Loucy (cell line): Measurements from ENCODE around the gene PIK3CD.

Experiments
- H2AFZ ChIP-seq: fragments of 200-600 bp; sonication (generic); 2 replicates; pipeline ENCODE4 v1.6.0; 2016; ENCODE audit warnings: antibody characterized with exemption, mild to moderate bottlenecking, low read length, moderate library complexity
- H3F3A ChIP-seq: fragments of 200-600 bp; 2 replicates; pipeline ENCODE4 v1.6.0; 2016; ENCODE audit warnings: antibody characterized with exemption, low read depth, mild to moderate bottlenecking
- H3K27me3 ChIP-seq: fragments of 200-600 bp; sonication (generic); 2 replicates; pipeline ENCODE4 v1.6.1; 2014; ENCODE audit warnings: low read length, mild to moderate bottlenecking; ENCODE audit not compliant: insufficient read depth, poor library complexity, severe bottlenecking
- H3K36me3 ChIP-seq: fragments of 200-600 bp; sonication (generic); 2 replicates; pipeline ENCODE4 v1.6.1; 2016; ENCODE audit warnings: low read length; ENCODE audit not compliant: insufficient read depth
- H3K4me1 ChIP-seq: fragments of 200-600 bp; sonication (generic); 2 replicates; pipeline ENCODE4 v1.5.1; 2014; ENCODE audit warnings: low read length, mild to moderate bottlenecking; ENCODE audit not compliant: insufficient read depth, poor library complexity, severe bottlenecking
- H3K4me2 ChIP-seq: fragments of 200-600 bp; sonication (generic); 2 replicates; pipeline ENCODE4 v1.6.0; 2014; ENCODE audit warnings: antibody characterized with exemption, low read length, low read depth, mild to moderate bottlenecking; ENCODE audit not compliant: poor library complexity, severe bottlenecking
- H3K4me3 ChIP-seq: fragments of 200-600 bp; sonication (generic); 2 replicates; pipeline ENCODE4 v1.5.1; 2014; ENCODE audit warnings: low read length, mild to moderate bottlenecking, mixed read lengths; ENCODE audit not compliant: poor library complexity, severe bottlenecking
- H3K79me2 ChIP-seq: fragments of 200-600 bp; sonication (generic); 2 replicates; pipeline ENCODE4 v1.6.1; 2014; ENCODE audit warnings: low read length; ENCODE audit not compliant: insufficient read depth
- H3K9ac ChIP-seq: fragments of 200-600 bp; sonication (generic); 2 replicates; pipeline ENCODE4 v1.6.0; 2014; ENCODE audit warnings: mild to moderate bottlenecking, low read depth, low read length, moderate library complexity; ENCODE audit not compliant: poor library complexity, severe bottlenecking
- H3K9me2 ChIP-seq: fragments of 200-600 bp; sonication (generic); replicated peaks from 2 replicates; pipeline ENCODE4 v1.6.1; 2016; ENCODE audit warnings: low read depth, low read length, mixed read lengths
- H3K9me3 ChIP-seq: fragments of 200-600 bp; sonication (generic); 2 replicates; pipeline ENCODE4 v1.6.1; 2014; ENCODE audit warnings: mild to moderate bottlenecking, antibody characterized with exemption, low read length, low read depth; ENCODE audit not compliant: insufficient read depth
- H4K20me1 ChIP-seq: fragments of 200-600 bp; sonication (generic); 2 replicates; pipeline ENCODE4 v1.6.0; 2014; ENCODE audit warnings: antibody characterized with exemption, low read length, mild to moderate bottlenecking; ENCODE audit not compliant: insufficient read depth, poor library complexity, severe bottlenecking
- CTCF ChIP-seq: fragments of 200-600 bp; sonication (generic); conservative IDR thresholded peaks from 2 replicates; pipeline ENCODE4 v1.5.1; 2014; ENCODE audit warnings: mild to moderate bottlenecking, antibody characterized with exemption, low read length
- EZH2phosphoT487 ChIP-seq: fragments of 200-600 bp; IDR thresholded peaks from 2 replicates; pipeline ENCODE4 v1.6.1; 2018; ENCODE audit warnings: antibody characterized with exemption, mild to moderate bottlenecking, moderate library complexity, borderline replicate concordance

PIK3CD gene

DNA sequence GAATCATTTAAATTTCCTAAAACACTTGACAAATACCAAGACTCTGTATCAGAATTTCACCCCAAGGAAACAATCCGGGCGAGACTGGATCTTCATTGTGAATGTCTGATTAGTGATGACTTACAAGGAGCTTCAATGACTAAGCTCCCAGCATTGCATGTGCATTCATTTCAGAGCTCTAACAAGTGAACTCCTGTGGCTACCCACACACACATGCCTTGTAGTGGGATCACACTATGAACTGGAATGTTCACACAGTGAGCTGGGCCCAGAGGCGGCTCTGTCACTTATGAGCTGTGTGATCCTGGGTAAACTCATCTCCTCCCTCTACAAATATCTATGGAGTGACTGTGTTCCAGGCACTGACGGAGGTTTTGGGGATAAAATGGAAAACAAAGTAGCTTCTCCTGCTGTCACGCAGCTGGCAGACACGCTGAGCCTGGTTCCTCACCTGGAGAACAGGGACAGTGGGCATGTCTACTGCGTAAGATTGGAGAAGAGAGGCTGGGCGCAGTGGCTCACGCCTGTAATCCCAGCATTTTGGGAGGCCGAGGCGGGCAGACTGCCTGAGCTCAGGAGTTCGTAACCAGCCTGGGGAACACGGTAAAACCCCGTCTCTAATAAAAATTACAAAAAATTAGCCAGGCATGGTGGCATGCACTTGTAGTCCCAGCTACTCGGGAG, 115.4 kb downstream of the PIK3CD start:
- Histone ChIP-seq H3K4me2 (no peak overlapping the region), H2AFZ (no peak overlapping the region), H3K27me3 (no peaks in the 10 kb centered on the region), H3K9ac (no peak overlapping the region), H3K36me3 (peaks cover under 1% of the 10 kb centered on the region; the same call in 1 of the 2 replicates), H3K4me1 (no peaks in the 10 kb centered on the region), H3K9me3 (no peaks in the 10 kb centered on the region), H3K79me2 (peaks cover 29% of the 10 kb centered on the region; the same call in 1 of the 2 replicates), H3F3A (no peaks in the 10 kb centered on the region), H4K20me1 (peaks cover 4% of the 10 kb centered on the region), H3K9me2 (no peaks in the 10 kb centered on the region), H3K4me3 (no peak overlapping the region)
- no peak for TF ChIP-seq EZH2phosphoT487
- no peak for TF ChIP-seq CTCF

DNA sequence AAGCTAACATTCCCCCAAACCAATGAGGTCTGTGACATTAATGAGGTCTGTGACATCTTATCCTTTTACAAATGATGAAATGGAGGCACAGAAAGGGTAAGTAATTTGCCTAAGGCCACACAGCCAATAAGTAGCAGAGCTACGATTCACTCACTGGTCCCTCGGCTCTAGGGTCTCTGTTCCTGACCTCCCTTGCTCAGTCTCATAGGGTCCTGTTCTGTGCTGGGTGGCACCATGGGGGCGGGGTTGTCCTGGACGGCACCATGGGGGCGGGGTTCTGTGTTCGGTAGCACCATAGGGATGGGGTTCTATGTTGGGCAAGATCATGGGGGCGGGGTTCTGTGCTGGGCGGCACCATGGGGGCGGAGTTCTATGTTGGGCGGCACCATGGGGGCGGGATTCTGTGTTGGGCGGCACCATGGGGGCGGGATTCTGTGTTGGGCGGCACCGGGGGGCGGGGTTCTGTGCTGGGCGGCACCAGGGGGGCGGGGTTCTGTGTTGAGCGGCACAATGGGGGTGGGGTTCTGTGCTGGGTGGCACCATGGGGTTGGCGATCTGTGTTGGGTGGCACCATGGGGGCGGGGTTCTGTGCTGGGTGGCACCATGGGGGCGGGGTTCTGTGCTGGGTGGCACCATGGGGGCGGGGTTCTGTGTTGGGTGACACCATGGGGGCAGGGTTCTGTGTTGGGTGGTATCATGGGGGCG, 116.6 kb downstream of the PIK3CD start:
- no peak overlapping the region for H2AFZ ChIP-seq
- H3K9me3 ChIP-seq, result no peaks in the 10 kb centered on the region
- H3K4me1 ChIP-seq, result no peaks in the 10 kb centered on the region
- no peaks in the 10 kb centered on the region for H3K9me2 ChIP-seq
- no peak overlapping the region for H3K4me2 ChIP-seq
- H3F3A ChIP-seq, result no peaks in the 10 kb centered on the region
- H3K9ac ChIP-seq, result no peak overlapping the region
- no peak overlapping the region for H3K4me3 ChIP-seq
- TF ChIP-seq EZH2phosphoT487 (no peak), CTCF (no peak)
- peaks cover 4% of the 10 kb centered on the region for H4K20me1 ChIP-seq
- H3K79me2 ChIP-seq, result peaks cover 29% of the 10 kb centered on the region; the same call in 1 of the 2 replicates
- H3K36me3 ChIP-seq, result peaks cover 10% of the 10 kb centered on the region
- no peaks in the 10 kb centered on the region for H3K27me3 ChIP-seq

DNA sequence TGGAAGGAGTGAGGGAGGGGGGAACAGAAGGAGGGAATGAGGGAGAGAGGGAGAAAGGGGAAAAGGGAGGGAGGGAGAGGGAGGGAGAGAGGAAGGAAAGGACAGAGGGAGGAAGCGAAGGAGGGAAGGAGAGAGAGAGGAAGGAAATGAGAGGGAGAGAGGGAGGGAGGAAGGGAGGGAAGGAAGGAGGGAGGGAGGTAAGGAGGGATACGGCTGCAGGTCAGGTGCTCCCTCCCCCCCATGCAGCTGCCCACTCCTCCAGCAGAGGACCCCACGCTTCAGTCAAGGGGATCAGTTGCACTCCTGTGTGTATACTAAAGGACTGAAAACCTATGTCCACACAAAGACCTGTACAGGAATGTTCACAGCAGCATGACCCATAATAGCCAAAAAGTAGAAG, 117.5 kb downstream of the PIK3CD start:
- H3K9me3 ChIP-seq, result no peaks in the 10 kb centered on the region
- H2AFZ ChIP-seq, result no peak overlapping the region
- no peak overlapping the region for H3K4me3 ChIP-seq
- H3K9me2 ChIP-seq, result no peaks in the 10 kb centered on the region
- H3K4me2 ChIP-seq, result no peak overlapping the region
- H3K9ac ChIP-seq, result no peak overlapping the region
- H3K27me3 ChIP-seq, result no peaks in the 10 kb centered on the region
- peaks cover 4% of the 10 kb centered on the region for H4K20me1 ChIP-seq
- no peaks in the 10 kb centered on the region for H3K4me1 ChIP-seq
- no peaks in the 10 kb centered on the region for H3F3A ChIP-seq
- no peak for TF ChIP-seq CTCF
- TF ChIP-seq EZH2phosphoT487, result no peak
- peaks cover 14% of the 10 kb centered on the region for H3K36me3 ChIP-seq
- H3K79me2 ChIP-seq, result peaks cover 21% of the 10 kb centered on the region; the same call in 1 of the 2 replicates
